Thyroid gland (tissue), 4 donors: ENCODE measurements around the gene SHROOM3. TPM values are rescaled to one million over a fixed set of nuclear protein-coding genes. Genes with fewer than 3 reads are reported as not detected.
A peak's percentile ranks its signal among the peaks of the same experiment; 100 is the strongest.

ENCODE experiments used
- DNase-seq, 2 donors: peaks; one replicate each; pipeline ENCODE4 v3.0.0-alpha.2; 2019
- H3K27ac ChIP-seq, 3 donors: fragments of 200-600 bp; sonication (generic); 1 replicate in 2 of 3; 2 replicates in 1 of 3; pipeline ENCODE4 v1.5.1; 2016 to 2019; ENCODE audit warnings: mild to moderate bottlenecking in 1 of 3, moderate library complexity in 1 of 3
- H3K27me3 ChIP-seq: fragments of 200-600 bp; sonication (generic); one replicate; pipeline ENCODE4 v1.5.1; 2019
- H3K36me3 ChIP-seq, 2 donors: fragments of 200-600 bp; sonication (generic); one replicate each; pipeline ENCODE4 v1.5.1; 2016 to 2019
- H3K4me1 ChIP-seq, 2 donors: fragments of 200-600 bp; sonication (generic); one replicate each; pipeline ENCODE4 v1.5.1; 2017 to 2019
- H3K4me3 ChIP-seq, 3 donors: fragments of 200-600 bp; sonication (generic); replicated peaks in 1 of 3; 1 replicate in 2 of 3; 2 replicates in 1 of 3; pipeline ENCODE4 v1.5.1; 2016; ENCODE audit warnings: mild to moderate bottlenecking in 1 of 3
- H3K9me3 ChIP-seq: fragments of 200-600 bp; sonication (generic); one replicate; pipeline ENCODE4 v1.5.1; 2017
- POLR2A ChIP-seq, 2 donors: fragments of 450-650 bp; IDR thresholded peaks; one replicate each; pipeline ENCODE4 v1.6.1; 2017; ENCODE audit warnings: antibody characterized with exemption in 2 of 2, mild to moderate bottlenecking in 2 of 2, moderate library complexity in 1 of 2
- WGBS, 2 donors: methylation state at CpG; one replicate each; pipeline ENCODE4 v1.1.5; 2017; 5-methylcytosine and 5-hydroxymethylcytosine counted together
- intact Hi-C: fragments of 100-400 bp; cut with DNase I; formaldehyde crosslinking; loops from one replicate; pipeline ENCODE4 v1.15.1; 2023
- total RNA-seq, 4 donors: library from RNA; depleted of rRNA; stranded (reverse); fragments of >200 nt; gene quantifications; one replicate each; pipeline ENCODE4 v1.2.3, GENCODE V29; 2016
- TF ChIP-seq, protein P1 (sequence below), 6 experiments: fragments of 200-600 bp in 3 of 6; fragments of 450-650 bp in 3 of 6; sonication (generic) in 3 of 6; IDR thresholded peaks; one replicate each; pipeline ENCODE4 v1.5.1; 2016 to 2019; ENCODE audit warnings: antibody characterized with exemption in 6 of 6, mild to moderate bottlenecking in 2 of 6, inconsistent platforms in 1 of 6, moderate library complexity in 1 of 6

SHROOM3 gene
- total RNA-seq, 4 donors from 2014 or later: 41.7 to 77.8 (median 62.0) TPM

GRCh38 chr4:76614589-76614988, 179.6 kb downstream of the SHROOM3 start:
- no peaks in the 10 kb centered on the region for H3K36me3 ChIP-seq
- no peak overlapping the region for H3K4me3 ChIP-seq
- peaks cover 10 to 18% of the 10 kb centered on the region in 2 donors for H3K4me1 ChIP-seq
- H3K27ac ChIP-seq: no peak overlapping the region
- no peak for TF ChIP-seq POLR2A (IDR thresholded peaks at IDR 0.05)
- TF ChIP-seq, protein P1, sequence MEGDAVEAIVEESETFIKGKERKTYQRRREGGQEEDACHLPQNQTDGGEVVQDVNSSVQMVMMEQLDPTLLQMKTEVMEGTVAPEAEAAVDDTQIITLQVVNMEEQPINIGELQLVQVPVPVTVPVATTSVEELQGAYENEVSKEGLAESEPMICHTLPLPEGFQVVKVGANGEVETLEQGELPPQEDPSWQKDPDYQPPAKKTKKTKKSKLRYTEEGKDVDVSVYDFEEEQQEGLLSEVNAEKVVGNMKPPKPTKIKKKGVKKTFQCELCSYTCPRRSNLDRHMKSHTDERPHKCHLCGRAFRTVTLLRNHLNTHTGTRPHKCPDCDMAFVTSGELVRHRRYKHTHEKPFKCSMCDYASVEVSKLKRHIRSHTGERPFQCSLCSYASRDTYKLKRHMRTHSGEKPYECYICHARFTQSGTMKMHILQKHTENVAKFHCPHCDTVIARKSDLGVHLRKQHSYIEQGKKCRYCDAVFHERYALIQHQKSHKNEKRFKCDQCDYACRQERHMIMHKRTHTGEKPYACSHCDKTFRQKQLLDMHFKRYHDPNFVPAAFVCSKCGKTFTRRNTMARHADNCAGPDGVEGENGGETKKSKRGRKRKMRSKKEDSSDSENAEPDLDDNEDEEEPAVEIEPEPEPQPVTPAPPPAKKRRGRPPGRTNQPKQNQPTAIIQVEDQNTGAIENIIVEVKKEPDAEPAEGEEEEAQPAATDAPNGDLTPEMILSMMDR (IDR thresholded peaks at IDR 0.05): no peak
- no peak for DNase-seq
- no peaks in the 10 kb centered on the region for H3K27me3 ChIP-seq
- intact Hi-C loops: no loop called here
- H3K9me3 ChIP-seq: no peaks in the 10 kb centered on the region

GRCh38 chr4:76615999-76616398, 181.0 kb downstream of the SHROOM3 start:
- no peak overlapping the region for H3K4me3 ChIP-seq
- intact Hi-C loops: no loop called here
- 80 to 88% methylated on average over 3 of the region's 3 CpGs for WGBS, 2 donors
- DNase-seq: no peak
- H3K9me3 ChIP-seq: no peaks in the 10 kb centered on the region
- H3K27ac ChIP-seq: no peak overlapping the region
- no peaks in the 10 kb centered on the region for H3K36me3 ChIP-seq
- H3K27me3 ChIP-seq: no peaks in the 10 kb centered on the region
- no peak for TF ChIP-seq POLR2A (IDR thresholded peaks at IDR 0.05)
- peaks cover 10 to 15% of the 10 kb centered on the region in 2 donors for H3K4me1 ChIP-seq

- H3K4me1 ChIP-seq: peaks cover 10 to 15% of the 10 kb centered on the region in 2 donors
- 94 to 100% methylated on average over 2 of the region's 2 CpGs for WGBS, 2 donors
- TF ChIP-seq POLR2A (IDR thresholded peaks at IDR 0.05): no peak
- no peak overlapping the region for H3K4me3 ChIP-seq
- H3K27ac ChIP-seq: no peak overlapping the region
- no peaks in the 10 kb centered on the region for H3K27me3 ChIP-seq
- H3K9me3 ChIP-seq: no peaks in the 10 kb centered on the region
- no peaks in the 10 kb centered on the region for H3K36me3 ChIP-seq
- intact Hi-C loops: no loop called here
- no peak for DNase-seq
Measured at GRCh38 chr4:76616526-76616925, 181.5 kb downstream of the SHROOM3 start.

GRCh38 chr4:76620723-76621468, 185.9 kb downstream of the SHROOM3 start:
- no peak for TF ChIP-seq POLR2A (IDR thresholded peaks at IDR 0.05)
- TF ChIP-seq, protein P1 (IDR thresholded peaks at IDR 0.05): no peak
- DNase-seq: no peak
- Histone ChIP-seq H3K9me3 (no peaks in the 10 kb centered on the region), H3K27me3 (no peaks in the 10 kb centered on the region), H3K4me1 (peaks cover 41 to 43% of the 10 kb centered on the region in 2 donors), H3K27ac (peak overlapping the region in 2 of 3 donors; percentile 10 to 87), H3K36me3 (no peaks in the 10 kb centered on the region), H3K4me3 (no peak overlapping the region)
- WGBS, 2 donors: 45 to 65% methylated on average over 4 of the region's 4 CpGs
- intact Hi-C loops: no loop called here

GRCh38 chr4:76622126-76622525, 187.1 kb downstream of the SHROOM3 start:
- 27 to 44% methylated on average over 4 of the region's 4 CpGs for WGBS, 2 donors
- DNase-seq: peak; percentile 69 to 74
- H3K9me3 ChIP-seq: no peaks in the 10 kb centered on the region
- peak overlapping the region; percentile 71 to 87 (median 76) for H3K27ac ChIP-seq
- no peak overlapping the region for H3K4me3 ChIP-seq
- no peaks in the 10 kb centered on the region for H3K27me3 ChIP-seq
- H3K4me1 ChIP-seq: peaks cover 41 to 43% of the 10 kb centered on the region in 2 donors
- TF ChIP-seq, protein P1 (IDR thresholded peaks at IDR 0.05): no peak
- TF ChIP-seq POLR2A (IDR thresholded peaks at IDR 0.05): no peak
- intact Hi-C loops: no loop called here
- H3K36me3 ChIP-seq: no peaks in the 10 kb centered on the region

- Histone ChIP-seq H3K9me3 (no peaks in the 10 kb centered on the region), H3K27me3 (no peaks in the 10 kb centered on the region), H3K4me1 (peaks cover 41 to 43% of the 10 kb centered on the region in 2 donors), H3K36me3 (no peaks in the 10 kb centered on the region), H3K4me3 (no peak overlapping the region), H3K27ac (peak overlapping the region; percentile 71 to 87 (median 76))
- no peak for DNase-seq
- 22 to 41% methylated on average over 1 of the region's 1 CpG for WGBS, 2 donors
- TF ChIP-seq, protein P1 (IDR thresholded peaks at IDR 0.05): no peak
- TF ChIP-seq POLR2A (IDR thresholded peaks at IDR 0.05): no peak
- intact Hi-C loops: no loop called here
Measured at GRCh38 chr4:76622717-76623116, 187.7 kb downstream of the SHROOM3 start.
